GM18499 (cell line): ENCODE results near the gene EFCAB3.
"Not testable (repeated sequence)": the region's sequence is repeated elsewhere in the genome, so short reads cannot be mapped to it uniquely, and the experiment has no call there.

Experiments used
- ATAC-seq: cut with Tn5 transposase; IDR thresholded peaks from one replicate; pipeline ENCODE4 v1.9.1; 2021; ENCODE audit warnings: moderate number of reproducible peaks; ENCODE audit not compliant: insufficient read depth, unreplicated experiment

Gene EFCAB3

DNA sequence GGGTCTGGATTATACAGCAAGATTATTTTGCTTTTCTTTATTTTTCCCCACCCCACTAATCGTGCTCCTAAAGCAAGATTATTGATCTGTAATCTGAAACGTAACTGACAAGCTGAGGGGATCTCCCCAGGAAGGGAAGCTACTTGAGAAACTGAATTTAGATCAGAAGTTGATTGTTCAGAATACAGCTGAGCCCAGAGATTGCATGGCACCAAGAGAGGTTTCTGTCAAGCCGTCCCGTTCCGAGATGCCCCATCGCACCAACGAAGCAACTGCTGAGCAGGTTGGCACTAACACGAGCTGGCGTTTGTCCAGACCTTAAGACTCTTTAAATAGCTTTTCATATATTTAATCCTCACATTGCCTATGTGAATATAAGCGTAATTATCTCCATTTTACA lies 78.1 kb downstream of the EFCAB3 start:
- ATAC-seq, result not testable (repeated sequence)

- not testable (repeated sequence) for ATAC-seq
These were observed 84.1 kb downstream of the EFCAB3 start for GRCh38 chr17:62464422-62464821.

GRCh38 chr17:62465271-62465670 lies 84.9 kb downstream of the EFCAB3 start:
- ATAC-seq, result not testable (repeated sequence)
